GM21717 (cell line): ENCODE results near the gene DDAH2.

ENCODE experiments used
- ATAC-seq: cut with Tn5 transposase; IDR thresholded peaks from one replicate; pipeline ENCODE4 v1.9.1; 2021; ENCODE audit warnings: mild to moderate bottlenecking, moderate library complexity; ENCODE audit not compliant: unreplicated experiment

The DDAH2 gene

DNA sequence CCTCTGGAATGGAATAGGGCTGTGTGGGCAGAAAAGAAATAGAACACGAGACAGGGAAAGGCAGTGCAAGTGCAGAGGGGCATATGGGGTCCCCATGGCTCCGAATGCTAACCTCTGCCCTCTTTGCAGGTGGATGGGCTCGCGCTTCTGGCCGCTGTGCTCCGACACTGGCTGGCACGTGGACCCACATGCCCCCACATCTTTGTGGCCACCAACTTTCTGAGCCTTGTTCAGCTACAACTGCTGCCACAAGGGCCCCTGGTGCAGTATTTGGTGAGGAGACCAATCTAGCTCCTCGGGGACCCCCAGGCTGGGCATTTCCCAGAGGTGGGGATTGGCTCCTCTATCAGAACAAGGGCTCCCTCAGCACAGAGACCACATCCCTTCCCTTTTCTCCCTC is 32.2 kb upstream of the DDAH2 start:
- ATAC-seq: no peak

DNA sequence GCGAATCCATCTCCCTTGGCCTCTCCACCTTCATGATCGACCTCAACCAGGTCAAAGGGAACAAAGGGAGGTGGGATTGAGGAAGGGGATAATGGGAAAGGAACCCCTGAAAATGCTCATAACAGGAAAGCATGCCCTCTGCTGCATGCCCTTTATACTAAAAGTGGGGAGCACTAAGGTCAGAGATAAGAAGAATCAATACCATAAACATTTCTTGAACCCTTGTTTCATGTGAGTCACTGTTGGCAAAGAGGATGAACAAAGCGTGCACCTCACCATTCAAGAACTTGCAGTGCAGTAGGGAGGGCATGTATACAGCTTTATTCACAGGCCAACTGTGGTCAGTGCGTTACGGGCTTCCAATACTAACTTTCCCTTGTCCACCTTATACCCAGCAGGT is 31.7 kb upstream of the DDAH2 start:
- ATAC-seq: no peak

DNA sequence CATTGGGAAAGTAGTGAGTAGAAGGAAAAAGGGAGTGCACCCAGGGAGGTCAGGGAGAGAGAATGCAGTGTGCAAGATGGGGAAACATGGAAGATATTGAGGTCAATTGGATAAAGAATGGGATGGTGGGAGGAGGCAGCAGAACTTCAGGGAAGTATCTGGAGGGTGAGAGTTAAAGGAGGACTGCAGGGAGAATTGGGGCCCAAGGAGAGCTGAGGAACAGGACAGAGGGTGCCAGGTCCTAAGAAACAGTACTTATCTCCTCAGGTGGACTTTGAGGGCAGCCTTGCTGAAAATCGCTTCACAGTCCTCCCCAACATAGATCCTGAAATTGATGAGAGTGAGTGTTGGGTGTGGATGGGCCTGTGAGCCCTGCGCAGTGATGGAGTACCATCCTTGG is 29.2 kb upstream of the DDAH2 start:
- no peak for ATAC-seq

DNA sequence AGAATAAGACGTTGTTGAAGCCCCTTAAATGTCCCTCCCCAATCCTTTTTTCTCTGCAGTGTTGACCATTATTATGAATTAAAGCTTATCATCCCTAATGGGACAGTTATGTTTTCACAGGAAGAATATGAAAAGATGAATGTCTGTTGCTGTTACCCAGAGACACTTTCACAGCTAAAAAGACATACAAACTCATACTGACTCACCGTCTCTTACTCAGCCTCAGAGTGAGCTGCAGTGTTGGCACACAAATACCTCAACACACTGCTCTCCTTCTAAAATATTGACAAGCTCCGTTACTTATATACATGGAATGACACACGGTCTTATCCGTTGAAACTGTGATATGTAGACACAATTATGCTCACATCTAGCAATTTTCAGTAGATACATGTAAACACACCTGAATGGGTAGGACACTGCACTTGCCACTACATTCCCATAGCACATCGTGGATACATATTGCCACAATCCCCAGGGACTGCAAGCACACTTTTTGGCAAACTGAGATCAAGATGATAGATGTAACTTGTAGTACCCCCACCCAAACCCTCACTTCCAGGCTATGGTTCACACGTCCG is 23.7 kb upstream of the DDAH2 start:
- no peak for ATAC-seq

DNA sequence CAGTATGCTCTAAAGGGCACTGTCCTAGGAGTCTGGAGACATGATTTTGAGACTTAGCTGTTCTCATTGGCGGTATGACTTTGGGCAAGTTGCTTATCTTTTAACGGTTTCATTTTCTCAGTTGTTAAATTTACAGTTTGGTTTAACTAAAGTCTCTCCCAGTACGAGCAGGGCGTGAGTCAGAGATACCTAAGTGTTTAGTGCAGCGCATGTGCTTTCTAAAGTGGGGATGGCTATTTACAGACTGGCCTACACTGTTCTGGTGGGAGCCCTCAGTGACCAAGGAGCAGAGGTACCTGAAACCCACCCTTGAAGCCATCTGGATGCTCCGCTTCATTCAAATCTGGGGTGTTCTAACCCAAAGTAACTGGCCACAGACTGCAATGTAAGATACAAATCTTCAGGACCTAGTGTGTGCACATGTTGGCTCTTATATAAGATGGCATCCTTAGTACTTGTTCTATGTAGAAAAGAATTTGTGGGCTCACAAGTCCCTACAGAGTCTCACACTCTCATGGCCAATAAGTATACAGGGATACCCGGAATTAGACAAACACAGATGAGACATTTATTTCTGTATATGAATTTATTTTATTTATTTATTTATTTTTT is 21.4 kb upstream of the DDAH2 start:
- ATAC-seq: no peak

DNA sequence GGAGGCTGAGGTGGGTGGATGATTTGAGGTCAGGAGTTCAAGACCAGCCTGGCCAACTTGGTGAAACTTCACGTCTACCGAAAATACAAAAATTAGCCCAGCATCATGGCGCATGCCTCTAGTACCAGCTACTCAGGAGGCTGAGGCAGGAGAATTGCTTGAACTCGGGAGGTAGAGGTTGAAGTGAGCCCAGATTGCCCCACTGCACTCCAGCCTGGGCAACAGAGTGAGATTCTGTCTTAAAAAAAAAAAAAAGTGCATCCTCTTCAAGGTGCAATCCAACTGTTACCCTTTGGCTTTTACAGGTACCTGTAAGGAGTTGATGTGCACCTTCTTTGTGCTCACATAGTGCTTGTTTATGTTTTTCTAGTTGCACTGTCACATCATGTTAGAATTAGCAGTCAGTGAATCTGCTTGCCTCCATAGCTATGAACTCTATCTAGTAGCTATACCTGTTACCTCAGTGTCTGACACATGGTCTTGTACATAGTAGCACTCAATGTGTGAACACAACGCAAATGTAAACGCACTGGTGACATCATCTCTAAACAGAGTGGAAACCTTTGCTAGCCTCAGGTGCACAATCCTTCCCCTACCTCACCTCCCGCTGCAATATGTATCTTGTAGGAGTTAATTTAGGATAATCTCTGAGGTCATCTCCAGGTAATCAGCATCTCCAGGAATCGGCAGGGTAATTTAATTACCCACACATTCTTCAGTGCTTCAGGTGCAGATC is 20.4 kb upstream of the DDAH2 start:
- no peak for ATAC-seq

DNA sequence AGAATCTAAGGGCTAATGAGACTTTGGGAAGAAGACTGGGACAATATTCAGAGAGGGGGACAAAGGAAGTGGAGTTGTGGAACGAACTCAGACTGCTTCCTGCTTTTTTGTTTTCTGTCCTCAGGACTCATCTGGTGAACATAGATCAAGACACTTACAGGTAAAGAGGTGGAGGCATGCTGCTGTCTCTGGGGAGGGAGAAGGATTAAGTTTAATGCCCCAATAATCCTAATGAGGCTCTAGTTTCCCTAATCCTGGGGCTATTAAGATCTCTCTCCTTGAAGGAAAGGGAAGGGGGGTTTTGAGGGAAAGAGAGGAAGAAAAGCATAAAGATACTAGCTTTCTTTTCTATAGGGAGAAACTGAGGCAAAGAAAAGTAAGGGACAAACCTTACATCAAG is 15.3 kb upstream of the DDAH2 start:
- ATAC-seq: no peak

DNA sequence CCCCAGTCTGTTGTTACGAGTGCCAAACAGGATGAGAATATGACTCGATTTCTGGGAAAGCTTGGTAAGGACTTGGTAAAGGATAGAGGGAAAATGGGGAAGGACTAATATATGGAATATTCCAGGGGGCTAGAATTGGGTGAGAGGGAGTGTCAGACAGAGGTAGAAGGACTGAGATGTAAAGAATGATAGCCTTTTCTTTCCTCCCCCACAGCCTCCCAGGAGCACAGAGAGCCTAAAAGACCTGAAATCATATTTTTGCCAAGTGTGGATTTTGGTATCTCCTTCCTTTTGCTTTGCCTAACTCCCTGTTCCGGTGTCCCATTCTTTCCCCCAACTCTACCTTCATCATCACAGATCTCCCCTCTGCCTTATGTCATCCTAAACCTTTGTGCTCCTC is 13.8 kb upstream of the DDAH2 start:
- no peak for ATAC-seq

DNA sequence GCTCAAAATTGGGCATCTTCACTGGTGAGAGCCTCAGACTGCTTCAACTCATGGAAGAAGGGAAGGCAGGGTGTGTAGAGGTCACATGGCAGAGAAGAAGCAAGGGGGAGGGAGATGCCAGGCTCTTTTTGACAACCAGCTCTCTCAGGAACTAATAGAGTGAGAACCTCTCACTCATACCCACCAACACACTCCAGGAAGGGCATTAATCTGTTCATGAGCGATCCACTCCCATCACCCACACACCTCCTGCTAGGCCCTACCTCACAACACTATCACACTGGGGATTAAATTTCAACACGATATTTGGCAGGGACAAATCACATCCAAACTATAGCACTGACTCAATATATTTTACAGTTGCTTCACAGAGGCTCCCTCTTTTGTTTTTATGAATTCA is 12.7 kb upstream of the DDAH2 start:
- no peak for ATAC-seq

DNA sequence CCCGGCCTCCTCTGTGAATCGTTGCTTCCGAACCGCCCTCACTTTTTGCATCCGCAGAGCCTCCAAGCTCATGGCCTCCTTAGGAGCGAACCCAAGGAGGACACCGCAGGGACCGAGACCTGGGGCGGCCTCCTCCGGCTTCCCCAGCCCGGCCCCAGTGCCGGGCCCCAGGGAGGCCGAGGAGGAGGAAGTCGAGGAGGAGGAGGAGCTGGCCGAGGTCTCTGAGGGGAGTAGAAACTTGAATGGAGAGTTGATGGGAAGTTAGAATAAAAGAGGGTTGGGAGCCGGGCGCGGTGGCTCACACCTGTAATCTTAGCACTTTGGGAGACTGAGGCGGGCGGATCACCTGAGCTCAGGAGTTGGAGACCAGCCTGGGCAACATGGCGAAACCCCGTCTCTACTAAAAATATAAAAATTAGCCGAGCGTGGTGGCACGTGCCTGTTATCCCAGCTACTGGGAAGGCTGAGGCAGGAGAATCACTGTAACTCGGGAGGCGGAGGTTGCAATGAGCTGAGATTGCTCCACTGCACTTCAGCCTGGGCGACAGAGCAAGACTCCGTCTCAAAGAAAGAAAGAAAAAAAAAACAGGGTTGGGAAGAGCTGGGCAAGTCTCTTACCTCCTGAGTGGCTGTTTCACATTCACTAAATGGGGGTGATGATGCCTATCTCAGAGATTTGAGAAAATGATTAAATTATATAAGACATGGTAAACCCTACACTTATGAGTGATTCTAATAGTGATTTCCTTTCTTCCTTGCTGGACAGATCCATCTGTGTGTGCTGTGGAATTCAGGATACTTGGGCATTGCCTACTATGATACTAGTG is 11.5 kb upstream of the DDAH2 start:
- peak; percentile 4 for ATAC-seq

DNA sequence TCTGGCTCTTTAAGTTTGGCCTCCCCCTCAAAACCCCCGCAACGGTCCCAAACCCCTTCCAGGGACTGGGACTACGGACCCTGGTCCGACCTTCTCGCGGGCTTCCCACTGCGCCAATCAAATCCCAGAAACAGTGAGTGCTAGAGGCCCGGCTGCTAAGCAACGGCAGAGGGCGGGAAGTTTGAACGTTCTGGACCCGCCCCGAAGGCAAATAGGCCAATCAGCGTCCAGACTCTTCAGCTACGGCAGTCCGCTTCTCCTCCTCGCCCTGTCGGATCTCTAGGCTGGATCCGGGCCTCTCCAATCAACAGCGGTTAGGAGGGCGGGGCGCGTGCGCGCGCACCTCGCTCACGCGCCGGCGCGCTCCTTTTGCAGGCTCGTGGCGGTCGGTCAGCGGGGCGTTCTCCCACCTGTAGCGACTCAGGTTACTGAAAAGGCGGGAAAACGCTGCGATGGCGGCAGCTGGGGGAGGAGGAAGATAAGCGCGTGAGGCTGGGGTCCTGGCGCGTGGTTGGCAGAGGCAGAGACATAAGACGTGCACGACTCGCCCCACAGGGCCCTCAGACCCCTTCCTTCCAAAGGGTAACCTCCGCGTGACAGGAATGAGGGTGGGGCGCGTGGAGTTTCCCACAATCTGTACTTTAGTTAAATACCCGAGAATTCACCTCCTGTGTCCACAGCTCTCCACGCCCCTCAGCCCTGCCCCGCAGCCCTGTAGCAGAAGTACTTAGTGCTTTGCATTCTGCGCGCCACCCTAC is 10.7 kb upstream of the DDAH2 start, which contains the start of gene MSH5:
MSH5 (plus strand) TSS at position 367 of the 758 bp plus-strand sequence. CDS start 462 bp downstream, outside the sequence.
- ATAC-seq: peak; percentile 55

DNA sequence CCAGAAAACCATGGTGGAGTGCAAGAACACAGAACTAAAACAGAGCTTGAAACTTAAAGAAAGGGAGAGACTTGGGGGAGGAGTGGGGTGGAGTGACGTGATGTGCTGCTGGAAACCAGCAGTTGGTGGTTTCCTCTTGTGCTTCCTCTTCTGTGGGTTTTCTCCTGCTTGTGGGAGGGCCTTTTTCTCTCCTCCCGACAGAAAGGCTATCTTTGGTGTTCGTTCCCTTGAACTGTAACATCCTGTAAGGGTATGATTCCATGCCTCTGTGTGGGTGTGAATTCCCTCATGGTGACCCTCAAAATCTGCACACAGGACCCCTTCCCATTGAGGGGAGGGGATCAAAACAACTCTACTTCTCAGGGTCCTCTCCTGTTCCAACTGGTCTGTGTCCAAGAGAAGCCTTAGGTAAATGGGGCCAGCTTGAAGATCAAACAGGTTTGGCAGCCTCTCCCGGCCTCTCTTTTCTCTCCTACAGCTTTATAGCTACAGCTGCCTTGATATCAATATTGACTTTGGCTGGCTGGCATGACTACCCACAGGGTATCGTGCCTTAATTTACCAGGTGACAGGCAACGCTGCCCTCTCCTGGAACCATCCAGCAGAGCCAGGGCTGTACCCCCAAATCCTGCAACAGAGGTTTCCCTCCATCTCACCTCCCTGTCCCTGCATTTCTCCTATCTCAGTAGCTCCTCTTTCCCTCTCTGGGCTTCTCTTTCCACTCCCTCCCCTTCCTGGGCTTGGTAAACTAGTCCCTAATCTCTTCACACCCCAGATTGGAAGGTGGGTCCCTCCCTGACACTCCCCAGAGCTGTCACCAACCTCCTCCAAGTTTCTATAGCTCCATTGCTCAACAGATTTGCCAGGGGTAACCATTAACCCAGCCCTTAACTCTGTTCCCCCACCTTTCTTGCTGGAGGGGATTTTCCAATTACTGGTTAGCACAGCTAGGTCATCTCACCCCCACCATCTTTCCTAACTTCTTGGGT is 9.2 kb upstream of the DDAH2 start:
- no peak for ATAC-seq

DNA sequence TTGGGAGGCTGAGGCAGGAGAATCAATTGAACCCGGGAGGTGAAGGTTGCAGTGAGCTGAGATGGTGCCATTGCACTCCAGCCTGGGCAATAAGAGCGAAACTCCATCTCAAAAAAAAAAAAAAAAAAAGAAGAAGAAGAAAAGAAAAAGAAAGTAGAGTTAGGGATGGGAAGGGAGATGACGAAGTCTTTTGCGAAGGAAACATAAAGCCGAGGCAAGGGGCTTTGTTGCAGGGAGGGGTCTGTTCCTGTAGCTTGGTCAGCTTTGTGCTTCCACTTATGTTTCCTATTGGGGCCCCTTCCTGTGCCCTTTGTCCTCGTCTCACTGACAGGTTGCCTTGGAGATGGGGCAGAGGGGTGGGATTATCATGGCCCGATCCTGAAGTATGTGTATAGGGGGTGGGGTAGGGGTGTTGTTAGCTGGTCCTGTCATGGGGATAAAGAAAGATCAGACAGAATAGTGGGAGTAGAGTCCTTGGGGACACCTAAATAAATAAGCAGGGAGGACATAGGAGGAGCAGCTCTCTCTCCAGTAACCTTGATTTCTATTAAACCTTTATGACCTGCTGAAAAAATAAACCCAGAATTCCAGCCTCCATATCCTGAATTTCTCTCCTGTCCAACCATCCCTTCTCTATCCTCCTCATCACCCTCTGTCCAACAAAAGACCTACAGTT is 8.4 kb upstream of the DDAH2 start:
- ATAC-seq: no peak

DNA sequence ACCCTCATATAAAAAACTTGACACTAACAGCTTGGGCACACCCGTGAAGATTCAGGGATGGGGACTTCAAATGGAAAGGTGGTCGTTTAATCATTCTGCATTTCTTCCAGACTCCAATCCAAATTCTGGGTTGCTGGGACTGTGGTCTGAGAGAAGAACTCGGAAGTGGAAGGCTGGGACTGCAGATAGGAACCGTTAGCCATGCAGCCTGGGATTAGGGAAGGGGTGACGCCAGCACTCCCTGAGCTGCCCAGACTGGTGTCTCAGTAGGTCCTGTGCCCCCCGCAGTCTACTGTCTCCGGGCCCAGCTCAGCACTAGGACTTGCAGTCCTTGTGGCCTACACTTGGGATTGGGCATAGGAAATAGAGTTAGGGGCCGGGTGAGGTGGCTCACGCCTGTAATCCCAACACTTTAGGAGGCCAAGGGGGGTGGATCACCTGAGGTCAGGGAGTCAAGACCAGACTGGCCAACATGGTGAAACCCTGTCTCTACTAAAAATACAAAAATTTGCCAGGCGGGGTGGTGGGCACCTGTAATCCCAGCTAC is 7.7 kb upstream of the DDAH2 start:
- ATAC-seq: no peak

DNA sequence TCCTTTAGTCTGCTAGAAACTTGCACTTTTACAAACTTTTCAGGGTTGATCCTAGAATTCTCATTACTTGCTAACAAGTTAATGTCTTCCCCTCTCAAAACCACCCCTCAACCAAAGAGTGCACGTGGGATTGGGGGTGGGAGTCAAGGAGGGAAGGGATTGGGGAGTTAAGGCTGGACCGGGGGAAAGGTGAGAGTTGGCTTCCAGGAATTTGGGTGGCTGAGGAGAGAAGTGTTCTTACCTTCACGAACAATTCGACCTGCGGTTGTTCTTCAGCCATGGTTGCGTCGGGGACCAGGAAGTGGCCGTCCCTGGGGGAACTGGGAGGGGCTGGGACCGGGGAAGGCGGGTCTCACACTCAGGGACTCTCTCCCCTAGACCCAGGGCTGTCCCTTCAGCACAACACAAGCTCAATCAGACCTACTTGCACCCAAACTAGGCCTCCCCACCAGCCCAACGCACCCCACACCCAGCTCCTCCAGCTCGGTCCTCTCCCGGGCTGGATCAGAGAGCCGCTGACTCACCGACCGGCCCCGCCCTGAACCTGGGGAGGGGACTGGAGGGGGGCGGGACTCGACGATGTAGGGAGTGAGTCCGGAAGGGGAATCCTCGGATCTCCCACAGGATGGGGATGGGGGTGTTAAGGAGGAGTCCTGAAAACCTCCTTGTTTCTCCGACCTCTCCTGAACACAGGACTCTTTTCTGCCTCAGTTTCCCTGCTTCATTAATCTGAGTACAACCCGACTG is 7.1 kb upstream of the DDAH2 start, which contains the start of gene CLIC1:
CLIC1 (minus strand) TSS at position 510 of the 747 bp plus-strand sequence; CDS start at position 280, 230 bp downstream.
- peak; percentile 24 for ATAC-seq

DNA sequence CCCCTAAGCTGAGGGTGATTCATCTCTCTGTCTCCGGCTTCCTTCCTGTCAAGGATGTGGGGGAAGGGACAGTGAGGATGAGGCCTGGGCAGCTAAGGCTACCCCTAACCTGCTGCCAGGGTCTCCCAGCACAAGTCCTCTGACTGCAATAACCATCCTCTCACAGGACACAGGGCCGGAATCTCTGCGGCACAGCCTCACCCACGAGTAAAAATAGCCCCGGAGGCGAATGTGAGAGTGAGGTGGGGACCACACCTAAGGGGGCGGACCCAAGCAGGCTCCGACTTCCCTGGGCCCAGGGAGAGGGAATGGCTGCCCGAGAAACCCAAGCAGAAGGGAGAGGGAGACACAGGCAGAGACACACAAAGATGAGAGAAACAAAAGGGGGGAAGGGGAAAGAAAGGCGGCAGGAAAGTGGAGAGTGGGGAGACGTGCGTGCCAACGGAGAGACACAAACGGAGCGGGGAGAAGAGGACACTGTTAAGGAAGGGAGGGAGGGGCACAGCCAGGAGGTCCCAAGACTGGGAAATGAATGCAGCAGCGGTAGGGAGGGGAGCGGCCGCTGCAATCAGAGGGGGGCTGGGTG is 5.8 kb upstream of the DDAH2 start:
- ATAC-seq: no peak

DNA sequence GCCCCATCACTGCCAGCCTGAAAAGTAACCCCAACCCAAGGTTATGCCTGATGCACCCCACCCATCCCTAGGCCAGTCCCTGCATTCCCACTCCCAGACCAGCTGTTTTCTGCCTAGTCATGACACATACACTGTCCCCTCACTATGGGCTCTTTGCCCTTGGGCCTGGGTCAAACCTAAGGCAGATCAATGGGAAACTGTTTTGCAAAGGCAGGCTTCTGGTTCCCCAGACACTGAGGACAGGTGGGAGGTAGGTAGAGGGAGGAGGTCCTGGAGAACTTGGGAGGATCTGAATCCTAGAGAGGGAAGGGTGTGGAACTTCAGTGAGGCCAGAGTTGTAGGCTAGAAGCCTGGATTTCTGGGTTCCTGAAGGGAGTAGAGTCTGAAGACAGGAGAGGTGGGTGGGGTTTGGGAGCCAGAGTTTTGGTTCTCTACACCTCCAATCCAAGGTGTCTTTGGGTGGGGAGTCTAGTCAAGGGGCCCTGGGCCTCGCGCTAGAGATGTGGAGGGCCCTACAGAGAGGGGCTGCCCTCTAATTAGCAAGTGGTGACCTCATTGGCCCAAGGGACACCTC is 5.2 kb upstream of the DDAH2 start:
- ATAC-seq: no peak
